ENCODE data around the gene SH2D6.

Gene SH2D6

DNA sequence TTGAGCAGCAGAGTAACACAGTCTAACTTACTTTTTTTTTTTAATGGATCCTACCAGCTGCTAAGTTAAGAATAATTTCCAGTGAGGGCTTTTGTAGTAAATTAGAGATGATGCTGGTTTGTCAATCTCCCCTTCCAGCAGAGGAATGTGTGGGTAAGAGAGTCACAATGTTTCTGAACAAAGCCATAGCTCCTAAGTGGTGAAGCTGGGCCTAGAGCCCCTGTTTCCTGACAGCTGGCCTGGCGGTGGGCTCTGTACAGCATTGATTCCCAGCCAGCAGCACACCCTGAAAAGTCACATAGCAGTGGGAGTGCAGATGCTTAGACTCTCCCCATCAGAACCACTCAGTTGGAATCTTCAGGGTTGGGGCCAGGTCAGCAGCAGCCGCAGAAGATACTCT, 32.8 kb upstream of the SH2D6 start (continued):
- TF ChIP-seq ZNF274 (IDR thresholded peaks at IDR 0.05; ENCODE audit: low read length) (no peak), ZNF274 (tag by site-specific recombination; IDR thresholded peaks at IDR 0.05; ENCODE audit: borderline replicate concordance) (no peak), ZNF776 (tag by site-specific recombination; IDR thresholded peaks at IDR 0.05; ENCODE audit: borderline replicate concordance) (no peak), SETDB1 (IDR thresholded peaks at IDR 0.05; ENCODE audit: insufficient read length, low read length) (no peak), ZNF571 (tag by site-specific recombination; IDR thresholded peaks at IDR 0.05) (no peak), BCL11A (tag by site-specific recombination; IDR thresholded peaks at IDR 0.05; ENCODE audit: low read depth) (no peak), ZNF658 (tag by site-specific recombination; IDR thresholded peaks at IDR 0.05) (no peak), ZIC2 (tag by site-specific recombination; IDR thresholded peaks at IDR 0.05) (no peak), YY2 (tag by site-specific recombination; IDR thresholded peaks at IDR 0.05) (no peak)

DNA sequence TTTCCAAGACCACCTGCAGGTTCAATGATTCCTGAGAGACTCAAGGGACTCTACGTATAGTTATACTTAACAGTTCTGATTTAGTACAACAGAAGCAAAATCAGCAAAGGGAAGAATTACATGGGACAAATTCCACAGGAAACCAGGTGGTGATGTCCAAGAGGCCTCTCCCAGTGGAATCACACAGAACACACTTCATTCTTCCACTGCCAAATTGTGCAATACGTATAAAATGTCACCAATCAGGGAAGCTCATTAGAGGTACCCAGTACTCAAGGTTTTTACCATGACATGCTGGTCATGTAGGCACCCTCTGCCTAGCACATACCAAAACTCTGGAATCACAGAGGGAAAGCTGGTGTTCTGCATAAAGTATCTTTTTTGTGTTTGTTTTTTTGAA, 30.8 kb upstream of the SH2D6 start:
- H3K4me1 ChIP-seq (ENCODE audit: control insufficient read depth, insufficient read depth, low read length), result no peaks in the 10 kb centered on the region
- H3K9me3 ChIP-seq (ENCODE audit: control insufficient read depth, insufficient read depth, low read depth, low read length), result no peaks in the 10 kb centered on the region
- CTCF ChIA-PET, result interaction anchor here (4.7 kb wide), 1 partner anchor 165 kb away, joined by 62 read pairs; no protein-coding TSS in a partner anchor
- H3K4me3 ChIP-seq (ENCODE audit: low read depth, low read length), result no peak overlapping the region
- POLR2A ChIA-PET, result no interaction called here
- no peak overlapping the region for H3K27ac ChIP-seq (ENCODE audit: extremely low read depth, low read depth, low read length)
- TF ChIP-seq IKZF3 (tag by site-specific recombination; IDR thresholded peaks at IDR 0.05), result no peak
- no peak for TF ChIP-seq KLF16 (tag by site-specific recombination; IDR thresholded peaks at IDR 0.05)
- TF ChIP-seq SETDB1 (IDR thresholded peaks at IDR 0.05; ENCODE audit: insufficient read length, low read length), result no peak
- TF ChIP-seq ZNF416 (tag by site-specific recombination; IDR thresholded peaks at IDR 0.05), result no peak
- TF ChIP-seq ZNF10 (tag by site-specific recombination; IDR thresholded peaks at IDR 0.05), result no peak
- TF ChIP-seq ZFP69B (tag by site-specific recombination; IDR thresholded peaks at IDR 0.05), result no peak
- peaks cover under 1 to 57% of the 10 kb centered on the region in 2 experiments; a peak in 2 of 3 replicates for H3K36me3 ChIP-seq (ENCODE audit: control insufficient read depth in 2 of 2, insufficient read depth in 1 of 2, low read length in 2 of 2)

DNA sequence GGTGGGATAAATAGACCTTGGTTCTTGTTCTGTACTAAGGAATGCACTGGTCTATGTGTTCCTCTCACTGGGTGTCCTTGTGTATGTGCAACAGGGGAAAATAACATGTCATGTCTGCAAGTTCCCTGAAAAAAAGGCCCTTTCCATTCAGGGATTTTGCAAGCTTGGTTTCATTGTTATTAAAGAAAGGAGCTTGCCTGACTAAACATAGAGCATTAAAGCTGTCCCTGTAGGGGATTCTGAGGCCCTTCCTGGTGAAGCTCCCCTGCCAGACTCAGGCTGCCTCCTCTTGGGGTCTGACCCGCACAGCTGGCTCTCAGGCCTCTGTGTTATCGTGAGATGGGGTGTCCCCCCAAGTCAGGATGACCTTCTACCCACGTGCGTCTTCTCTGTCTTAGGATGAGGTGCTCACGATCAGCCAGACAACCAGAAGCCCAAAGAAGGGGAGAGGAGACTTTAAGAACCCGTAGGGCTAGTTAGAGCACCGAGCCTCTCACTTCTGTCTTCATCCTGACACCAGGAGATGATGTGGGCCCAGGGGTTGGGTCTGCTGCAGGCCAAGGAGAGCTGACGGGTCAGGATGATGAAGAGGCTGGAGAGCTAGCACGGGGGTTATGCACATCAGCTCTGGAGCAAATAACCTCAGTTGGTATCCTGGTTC, 29.5 kb upstream of the SH2D6 start:
- no peak overlapping the region for H3K27ac ChIP-seq (ENCODE audit: extremely low read depth, low read depth, low read length)

More for the DNA sequence above, 29.5 kb upstream of the SH2D6 start:
- Histone ChIP-seq H3K36me3 (ENCODE audit: control insufficient read depth in 2 of 2, insufficient read depth in 1 of 2, low read length in 2 of 2) (peaks cover 0 to 54% of the 10 kb centered on the region in 2 experiments; a peak in 2 of 3 replicates), H3K4me1 (ENCODE audit: control insufficient read depth, insufficient read depth, low read length) (no peaks in the 10 kb centered on the region), H3K9me3 (ENCODE audit: control insufficient read depth, insufficient read depth, low read depth, low read length) (no peaks in the 10 kb centered on the region), H3K4me3 (ENCODE audit: low read depth, low read length) (no peak overlapping the region)
- ChIA-PET POLR2A (interaction anchor here (1.3 to 1.4 kb wide), 2 partner anchors 34 to 150 kb away, joined by 4 to 6 read pairs; partner anchors contain the start of genes ELMOD3, MAT2A and RETSAT), CTCF (interaction anchor here (0.9 to 4.7 kb wide), 5 partner anchors 22 to 318 kb away, joined by 3 to 62 read pairs (median 4); no protein-coding TSS in a partner anchor)
- TF ChIP-seq ZNF544 (tag by site-specific recombination; IDR thresholded peaks at IDR 0.05), result no peak
- TF ChIP-seq GLI2 (tag by site-specific recombination; IDR thresholded peaks at IDR 0.05; ENCODE audit: borderline replicate concordance, low read depth), result no peak
- no peak for TF ChIP-seq ZNF701 (tag by site-specific recombination; IDR thresholded peaks at IDR 0.05)
- no peak for TF ChIP-seq EGR2 (tag by site-specific recombination; IDR thresholded peaks at IDR 0.05; ENCODE audit: low read depth)
- TF ChIP-seq ZNF48 (tag by site-specific recombination; IDR thresholded peaks at IDR 0.05), result no peak
- TF ChIP-seq SALL2 (tag by site-specific recombination; IDR thresholded peaks at IDR 0.05; ENCODE audit: borderline replicate concordance), result no peak
- no peak for TF ChIP-seq HOXC10 (CRISPR knock-in tag; IDR thresholded peaks at IDR 0.05)
- no peak for TF ChIP-seq ZNF677 (tag by site-specific recombination; IDR thresholded peaks at IDR 0.05)
- no peak for TF ChIP-seq PRDM1 (tag by site-specific recombination; IDR thresholded peaks at IDR 0.05)
- TF ChIP-seq, protein P1, sequence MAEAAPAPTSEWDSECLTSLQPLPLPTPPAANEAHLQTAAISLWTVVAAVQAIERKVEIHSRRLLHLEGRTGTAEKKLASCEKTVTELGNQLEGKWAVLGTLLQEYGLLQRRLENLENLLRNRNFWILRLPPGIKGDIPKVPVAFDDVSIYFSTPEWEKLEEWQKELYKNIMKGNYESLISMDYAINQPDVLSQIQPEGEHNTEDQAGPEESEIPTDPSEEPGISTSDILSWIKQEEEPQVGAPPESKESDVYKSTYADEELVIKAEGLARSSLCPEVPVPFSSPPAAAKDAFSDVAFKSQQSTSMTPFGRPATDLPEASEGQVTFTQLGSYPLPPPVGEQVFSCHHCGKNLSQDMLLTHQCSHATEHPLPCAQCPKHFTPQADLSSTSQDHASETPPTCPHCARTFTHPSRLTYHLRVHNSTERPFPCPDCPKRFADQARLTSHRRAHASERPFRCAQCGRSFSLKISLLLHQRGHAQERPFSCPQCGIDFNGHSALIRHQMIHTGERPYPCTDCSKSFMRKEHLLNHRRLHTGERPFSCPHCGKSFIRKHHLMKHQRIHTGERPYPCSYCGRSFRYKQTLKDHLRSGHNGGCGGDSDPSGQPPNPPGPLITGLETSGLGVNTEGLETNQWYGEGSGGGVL (tag by site-specific recombination; IDR thresholded peaks at IDR 0.05), result no peak
- TF ChIP-seq ZNF202 (tag by site-specific recombination; IDR thresholded peaks at IDR 0.05; ENCODE audit: borderline replicate concordance), result no peak
- TF ChIP-seq ZNF513 (tag by site-specific recombination; IDR thresholded peaks at IDR 0.05), result no peak
- no peak for TF ChIP-seq ZNF341 (tag by site-specific recombination; IDR thresholded peaks at IDR 0.05; ENCODE audit: low read depth)
- no peak for TF ChIP-seq ZNF660 (tag by site-specific recombination; IDR thresholded peaks at IDR 0.05)
- no peak for TF ChIP-seq GFI1B (tag by site-specific recombination; IDR thresholded peaks at IDR 0.05)
- TF ChIP-seq RBAK (tag by site-specific recombination; IDR thresholded peaks at IDR 0.05), result no peak
- TF ChIP-seq ZNF155 (tag by site-specific recombination; IDR thresholded peaks at IDR 0.05), result no peak

All from HEK293 (cell line).